Thoracic aorta (tissue), 2 donors: ENCODE results near the gene MATN4. TPM values are rescaled to one million over a fixed set of nuclear protein-coding genes. Genes with fewer than 3 reads are reported as not detected.

Source experiments
- ATAC-seq: fragments of 150-250 bp; one replicate; pipeline ENCODE4 v1.8.0; 2017; ENCODE audit warnings: low read depth; ENCODE audit not compliant: insufficient number of reproducible peaks, low FRiP score
- DNase-seq: peaks from one replicate; pipeline ENCODE4 v3.0.0-alpha.2; 2020; ENCODE audit warnings: low spot score
- H3K27ac ChIP-seq, 2 donors: fragments of 200-600 bp; sonication (generic); 1 replicate in 1 of 2; 2 replicates in 1 of 2; pipeline ENCODE4 v1.5.1; 2016; ENCODE audit warnings: mild to moderate bottlenecking in 2 of 2, moderate library complexity in 2 of 2
- H3K27me3 ChIP-seq: fragments of 200-600 bp; sonication (generic); replicated peaks from 2 replicates; pipeline ENCODE4 v1.6.0; 2016; ENCODE audit warnings: mild to moderate bottlenecking; ENCODE audit not compliant: insufficient read depth
- H3K36me3 ChIP-seq: fragments of 200-600 bp; sonication (generic); one replicate; pipeline ENCODE4 v1.5.1; 2016
- H3K4me1 ChIP-seq, 2 donors: fragments of 200-600 bp; sonication (generic); 1 replicate in 1 of 2; 2 replicates in 1 of 2; pipeline versions ENCODE4 v1.5.1 to v1.6.0; 2016; ENCODE audit warnings: low read depth in 2 of 2, mild to moderate bottlenecking in 1 of 2; ENCODE audit not compliant: control insufficient read depth in 1 of 2
- H3K4me3 ChIP-seq: fragments of 200-600 bp; sonication (generic); 2 replicates; pipeline ENCODE4 v1.5.1; 2016; ENCODE audit warnings: mild to moderate bottlenecking
- H3K9me3 ChIP-seq: fragments of 200-600 bp; sonication (generic); 2 replicates; pipeline ENCODE4 v1.5.1; 2016
- CTCF ChIP-seq: fragments of 200-600 bp; sonication (generic); IDR thresholded peaks from one replicate; pipeline ENCODE4 v1.5.1; 2019; ENCODE audit warnings: antibody characterized with exemption
- total RNA-seq, 2 donors: library from RNA; depleted of rRNA; stranded (reverse); fragments of >200 nt; gene quantifications; one replicate each; pipeline versions ENCODE4 v1.1.0 to v1.2.3, GENCODE V29; 2016

MATN4 gene
- total RNA-seq, 2 donors from 2014 or later: 0.27 TPM; not detected in 1

- Histone ChIP-seq H3K9me3 (no peaks in the 10 kb centered on the region), H3K27ac (no peak overlapping the region), H3K27me3 (no peaks in the 10 kb centered on the region), H3K4me1 (peaks cover 0 to 5% of the 10 kb centered on the region in 2 donors), H3K36me3 (no peaks in the 10 kb centered on the region), H3K4me3 (no peak overlapping the region)
- DNase-seq (no peak), ATAC-seq (no peak)
- TF ChIP-seq CTCF: no peak
These were observed 4.1 kb upstream of the MATN4 start for GRCh38 chr20:45312241-45312640.

- DNase-seq: no peak
- H3K4me1 ChIP-seq: peaks cover 0 to 5% of the 10 kb centered on the region in 2 donors
- ATAC-seq: no peak
- no peaks in the 10 kb centered on the region for H3K27me3 ChIP-seq
- TF ChIP-seq CTCF: peak; percentile 66
- H3K9me3 ChIP-seq: no peaks in the 10 kb centered on the region
- H3K27ac ChIP-seq: no peak overlapping the region
- no peak overlapping the region for H3K4me3 ChIP-seq
- H3K36me3 ChIP-seq: no peaks in the 10 kb centered on the region
These were observed 3.6 kb upstream of the MATN4 start for GRCh38 chr20:45311589-45312211.

GRCh38 chr20:45309075-45309474 is 976 bp upstream of the MATN4 start:
- H3K27ac ChIP-seq: no peak overlapping the region
- no peak for TF ChIP-seq CTCF
- no peaks in the 10 kb centered on the region for H3K9me3 ChIP-seq
- H3K36me3 ChIP-seq: no peaks in the 10 kb centered on the region
- no peak overlapping the region for H3K4me3 ChIP-seq
- peaks cover 0 to 5% of the 10 kb centered on the region in 2 donors for H3K4me1 ChIP-seq
- DNase-seq (no peak), ATAC-seq (no peak)
- H3K27me3 ChIP-seq: peaks cover 8% of the 10 kb centered on the region

- no peak for DNase-seq
- no peak for ATAC-seq
These were observed 941 bp downstream of the MATN4 start for GRCh38 chr20:45307076-45307640.

More at GRCh38 chr20:45307076-45307640, 941 bp downstream of the MATN4 start:
- peaks cover 8% of the 10 kb centered on the region for H3K27me3 ChIP-seq
- peaks cover 0 to 5% of the 10 kb centered on the region in 2 donors for H3K4me1 ChIP-seq
- no peak overlapping the region for H3K27ac ChIP-seq
- no peaks in the 10 kb centered on the region for H3K36me3 ChIP-seq
- H3K9me3 ChIP-seq: no peaks in the 10 kb centered on the region
- H3K4me3 ChIP-seq: no peak overlapping the region
- TF ChIP-seq CTCF: no peak
